GM10266 (cell line): ENCODE data around the gene KANSL2.
"Not testable (repeated sequence)": the region's sequence is repeated elsewhere in the genome, so short reads cannot be mapped to it uniquely, and the experiment has no call there.

Experiments
- DNase-seq: peaks from one replicate; pipeline ENCODE4 v3.0.0; 2012; ENCODE audit errors: extremely low spot score
- CTCF ChIP-seq: IDR thresholded peaks from 2 replicates; pipeline ENCODE4 v1.5.1; 2012; ENCODE audit warnings: mild to moderate bottlenecking, low read depth; ENCODE audit not compliant: control insufficient read depth, insufficient read depth; ENCODE audit errors: missing control alignments

Gene KANSL2

GRCh38 chr12:48681399-48681709, 684 bp downstream of the KANSL2 start:
- TF ChIP-seq CTCF = no peak
- DNase-seq = no peak

GRCh38 chr12:48680861-48681260, 1.2 kb downstream of the KANSL2 start:
- TF ChIP-seq CTCF = no peak
- DNase-seq = no peak

- no peak for TF ChIP-seq CTCF
- DNase-seq = no peak
Measured at GRCh38 chr12:48678551-48679185, 3.4 kb downstream of the KANSL2 start.

- no peak for DNase-seq
- TF ChIP-seq CTCF = no peak
Measured at GRCh38 chr12:48671231-48671856, 10.7 kb downstream of the KANSL2 start.

GRCh38 chr12:48668996-48669395, 13.0 kb downstream of the KANSL2 start:
- no peak for TF ChIP-seq CTCF
- no peak for DNase-seq

GRCh38 chr12:48659863-48660262, 22.2 kb downstream of the KANSL2 start:
- no peak for DNase-seq
- TF ChIP-seq CTCF = no peak

GRCh38 chr12:48651681-48652080, 30.4 kb downstream of the KANSL2 start:
- TF ChIP-seq CTCF = no peak
- no peak for DNase-seq

- not testable (repeated sequence) for DNase-seq
Measured at GRCh38 chr12:48645354-48645753, 36.7 kb downstream of the KANSL2 start.
